Mesenchymal stem cell (in vitro differentiated cells and primary cell): Measurements from ENCODE around the gene SLC16A10.

Experiments used
- DNase-seq: peaks from one replicate; pipeline ENCODE4 v3.0.0-alpha.2; 2013
- H2AFZ ChIP-seq: one replicate; pipeline ENCODE4 v1.6.1; 2013; ENCODE audit warnings: low read depth, mild to moderate bottlenecking, control low read depth, inconsistent platforms, low read length, moderate library complexity
- H2AK5ac ChIP-seq: 2 replicates; pipeline ENCODE4 v1.6.1; 2013; ENCODE audit warnings: low read length, moderate library complexity, mild to moderate bottlenecking, inconsistent platforms; ENCODE audit not compliant: severe bottlenecking
- H2BK120ac ChIP-seq: one replicate; pipeline ENCODE4 v1.6.1; 2013; ENCODE audit warnings: low read depth, mild to moderate bottlenecking, inconsistent platforms, low read length, moderate library complexity
- H2BK12ac ChIP-seq, 2 experiments: one replicate each; pipeline ENCODE4 v1.6.1; 2013; ENCODE audit warnings: inconsistent platforms in 2 of 2, low read length in 2 of 2, mild to moderate bottlenecking in 2 of 2, moderate library complexity in 2 of 2, control low read depth in 1 of 2
- H2BK15ac ChIP-seq: one replicate; pipeline ENCODE4 v1.6.1; 2013; ENCODE audit warnings: mild to moderate bottlenecking, low read depth, inconsistent platforms; ENCODE audit not compliant: poor library complexity, severe bottlenecking
- H2BK5ac ChIP-seq: 2 replicates; pipeline ENCODE4 v1.6.1; 2013; ENCODE audit warnings: low read depth, mild to moderate bottlenecking, low read length, control low read depth, inconsistent platforms; ENCODE audit not compliant: poor library complexity, severe bottlenecking
- H3K14ac ChIP-seq, 2 experiments: one replicate each; pipeline ENCODE4 v1.6.1; 2013; ENCODE audit warnings: inconsistent platforms in 2 of 2, low read length in 2 of 2, control low read depth in 1 of 2, mild to moderate bottlenecking in 1 of 2, moderate library complexity in 1 of 2
- H3K18ac ChIP-seq, 2 experiments: one replicate each; pipeline ENCODE4 v1.6.1; 2013; ENCODE audit warnings: inconsistent platforms in 2 of 2, low read length in 2 of 2, control low read depth in 1 of 2, low read depth in 1 of 2, mild to moderate bottlenecking in 1 of 2
- H3K23ac ChIP-seq, 2 experiments: one replicate each; pipeline ENCODE4 v1.6.1; 2013; ENCODE audit warnings: inconsistent platforms in 2 of 2, low read length in 2 of 2, mild to moderate bottlenecking in 2 of 2, moderate library complexity in 2 of 2, control low read depth in 1 of 2
- H3K27ac ChIP-seq: 2 replicates; pipeline ENCODE4 v1.5.1; 2013; ENCODE audit warnings: mild to moderate bottlenecking, moderate library complexity, low read length, control low read depth, inconsistent platforms; ENCODE audit not compliant: poor library complexity, severe bottlenecking
- H3K27me3 ChIP-seq, 2 experiments: 2 replicates each; pipeline versions ENCODE4 v1.6.1 to v1.7.0; 2013; ENCODE audit warnings: low read length in 2 of 2, mild to moderate bottlenecking in 2 of 2, moderate library complexity in 2 of 2, control low read depth in 1 of 2, inconsistent platforms in 1 of 2; ENCODE audit not compliant: control insufficient read depth in 1 of 2, insufficient read depth in 1 of 2
- H3K36me3 ChIP-seq, 2 experiments: 2 replicates each; pipeline versions ENCODE4 v1.6.1 to v1.7.0; 2013; ENCODE audit warnings: low read length in 2 of 2, control low read depth in 1 of 2, inconsistent platforms in 1 of 2, low read depth in 1 of 2, mild to moderate bottlenecking in 1 of 2; ENCODE audit not compliant: insufficient read depth in 2 of 2, control insufficient read depth in 1 of 2
- H3K4ac ChIP-seq, 2 experiments: one replicate each; pipeline ENCODE4 v1.6.1; 2013; ENCODE audit warnings: inconsistent platforms in 2 of 2, low read length in 2 of 2, mild to moderate bottlenecking in 2 of 2, moderate library complexity in 2 of 2, control low read depth in 1 of 2, low read depth in 1 of 2
- H3K4me1 ChIP-seq: 2 replicates; pipeline ENCODE4 v1.6.1; 2013; ENCODE audit warnings: low read depth, low read length, control low read depth; ENCODE audit not compliant: control insufficient read depth, insufficient read depth
- H3K4me2 ChIP-seq: 2 replicates; pipeline ENCODE4 v1.6.1; 2013; ENCODE audit warnings: low read length, mild to moderate bottlenecking, inconsistent platforms; ENCODE audit not compliant: poor library complexity, severe bottlenecking
- H3K4me3 ChIP-seq, 2 experiments: 2 replicates each; pipeline versions ENCODE4 v1.5.1 to v1.7.0; 2013; ENCODE audit warnings: low read length in 2 of 2, mild to moderate bottlenecking in 2 of 2, control low read depth in 1 of 2, low read depth in 1 of 2; ENCODE audit not compliant: insufficient read depth in 1 of 2
- H3K79me1 ChIP-seq: replicated peaks from 2 replicates; pipeline ENCODE4 v1.6.1; 2013; ENCODE audit warnings: mild to moderate bottlenecking, control low read depth, low read length, inconsistent platforms; ENCODE audit not compliant: poor library complexity, severe bottlenecking
- H3K9ac ChIP-seq: 2 replicates; pipeline ENCODE4 v1.7.0; 2013; ENCODE audit warnings: mild to moderate bottlenecking, low read length, moderate library complexity
- H3K9me3 ChIP-seq: 2 replicates; pipeline ENCODE4 v1.7.0; 2013; ENCODE audit warnings: mild to moderate bottlenecking, low read length; ENCODE audit not compliant: control insufficient read depth
- H4K8ac ChIP-seq: one replicate; pipeline ENCODE4 v1.6.1; 2013; ENCODE audit warnings: inconsistent platforms, mild to moderate bottlenecking, low read length, moderate library complexity
- H4K91ac ChIP-seq: one replicate; pipeline ENCODE4 v1.6.1; 2013; ENCODE audit warnings: mild to moderate bottlenecking, low read length, inconsistent platforms
- WGBS: methylation state at CpG from one replicate; pipeline ENCODE4 v1.1.7; 2013; ENCODE audit warnings: mixed read lengths; 5-methylcytosine and 5-hydroxymethylcytosine counted together

The SLC16A10 gene

DNA sequence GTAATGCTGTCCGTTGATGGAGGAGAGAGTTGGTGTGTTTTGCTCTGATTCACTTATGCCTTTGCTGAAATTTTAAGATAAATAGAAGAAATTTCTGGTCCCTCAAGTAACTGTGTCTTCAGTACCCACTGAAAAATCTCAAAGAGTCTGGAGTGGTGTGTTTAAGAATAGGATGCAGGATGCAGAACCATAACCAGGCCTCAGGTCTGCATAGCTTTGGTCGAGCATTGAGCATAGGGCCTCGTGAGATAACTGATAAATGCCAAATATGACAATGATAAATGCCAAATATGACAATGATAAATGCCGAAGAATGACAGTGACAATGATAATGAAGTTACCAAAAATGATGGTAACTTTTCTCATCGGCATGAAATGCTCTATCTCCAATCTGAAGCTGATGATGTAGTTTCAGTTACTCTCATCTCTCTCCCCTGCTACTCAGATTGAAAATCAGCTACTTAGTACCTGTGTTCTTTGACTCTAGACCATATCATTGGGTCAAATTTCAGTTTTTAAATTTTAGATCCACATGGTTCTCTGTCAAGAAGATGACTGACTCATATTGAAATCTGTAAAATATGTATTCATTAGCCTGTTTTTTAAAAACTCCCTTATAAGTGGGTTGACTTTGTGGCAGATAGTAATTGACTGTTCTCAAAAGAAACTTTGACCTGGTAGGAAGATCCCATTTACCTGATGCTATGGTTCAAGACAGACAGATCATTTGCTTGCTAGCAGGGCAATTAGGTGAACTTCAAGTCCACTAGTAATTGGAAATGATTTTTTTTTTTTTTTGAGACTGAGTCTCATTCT lies 96.6 kb downstream of the SLC16A10 start:
- Histone ChIP-seq H3K4ac (no peak overlapping the region), H3K23ac (no peak overlapping the region), H3K9me3 (no peaks in the 10 kb centered on the region), H2BK120ac (no peak overlapping the region), H2AFZ (no peak overlapping the region), H3K79me1 (no peaks in the 10 kb centered on the region), H4K8ac (no peak overlapping the region), H2BK12ac (no peak overlapping the region), H2BK5ac (no peak overlapping the region), H3K4me2 (no peak overlapping the region), H3K27me3 (peaks cover 0 to 7% of the 10 kb centered on the region in 2 experiments), H3K27ac (no peak overlapping the region), H3K4me3 (no peak overlapping the region), H3K14ac (no peak overlapping the region), H4K91ac (no peak overlapping the region), H3K4me1 (peaks cover 2% of the 10 kb centered on the region), H3K9ac (no peak overlapping the region), H2AK5ac (no peak overlapping the region), H3K36me3 (no peaks in the 10 kb centered on the region), H2BK15ac (no peak overlapping the region), H3K18ac (no peak overlapping the region)
- 66% methylated on average over 4 of the region's 5 CpGs for WGBS
- no peak for DNase-seq

DNA sequence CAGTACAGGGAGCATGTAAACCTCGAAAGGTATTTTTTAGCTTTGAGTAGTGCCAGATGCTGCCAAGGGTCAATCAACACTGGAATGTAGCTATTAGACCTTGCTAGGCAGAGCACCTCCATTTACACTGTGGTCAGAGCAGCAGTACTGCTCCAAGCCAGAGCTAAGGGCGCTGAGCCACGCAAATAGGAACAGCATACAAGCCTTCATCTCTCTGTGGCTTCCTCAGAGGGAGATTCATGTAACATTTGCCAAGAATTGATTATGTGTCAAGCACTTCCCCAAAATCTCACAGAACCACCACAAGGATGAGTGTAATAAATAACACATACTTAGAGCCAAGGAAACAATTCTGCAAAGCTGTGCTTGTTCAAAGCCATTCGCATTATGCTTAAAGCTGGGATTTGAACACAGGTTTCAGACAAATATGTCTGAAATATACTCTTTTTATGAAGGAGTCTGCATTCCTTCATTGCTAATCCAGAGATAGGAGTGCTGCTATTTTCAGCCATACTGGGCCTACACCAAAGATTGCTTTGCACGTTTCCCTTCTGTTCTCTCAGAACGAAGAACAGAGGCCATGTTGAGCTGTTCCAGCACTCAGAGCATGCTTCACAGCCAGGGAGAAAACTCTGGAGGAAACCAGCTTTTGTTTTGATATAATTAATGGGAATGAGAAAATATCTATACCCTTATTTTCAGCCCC lies 97.7 kb downstream of the SLC16A10 start:
- no peak for DNase-seq
- Histone ChIP-seq H2BK120ac (no peak overlapping the region), H3K27me3 (peaks cover 0 to 7% of the 10 kb centered on the region in 2 experiments), H2BK15ac (no peak overlapping the region), H2AK5ac (no peak overlapping the region), H3K9ac (no peak overlapping the region), H3K23ac (no peak overlapping the region), H3K4me2 (no peak overlapping the region), H3K4me3 (no peak overlapping the region), H3K27ac (no peak overlapping the region), H3K79me1 (no peaks in the 10 kb centered on the region), H3K14ac (no peak overlapping the region), H3K18ac (no peak overlapping the region), H3K9me3 (no peaks in the 10 kb centered on the region), H4K8ac (no peak overlapping the region), H3K4me1 (peaks cover 2% of the 10 kb centered on the region), H3K4ac (no peak overlapping the region), H2BK5ac (no peak overlapping the region), H2BK12ac (no peak overlapping the region), H3K36me3 (no peaks in the 10 kb centered on the region), H2AFZ (no peak overlapping the region), H4K91ac (no peak overlapping the region)
- WGBS, result 89% methylated on average over 6 of the region's 6 CpGs

DNA sequence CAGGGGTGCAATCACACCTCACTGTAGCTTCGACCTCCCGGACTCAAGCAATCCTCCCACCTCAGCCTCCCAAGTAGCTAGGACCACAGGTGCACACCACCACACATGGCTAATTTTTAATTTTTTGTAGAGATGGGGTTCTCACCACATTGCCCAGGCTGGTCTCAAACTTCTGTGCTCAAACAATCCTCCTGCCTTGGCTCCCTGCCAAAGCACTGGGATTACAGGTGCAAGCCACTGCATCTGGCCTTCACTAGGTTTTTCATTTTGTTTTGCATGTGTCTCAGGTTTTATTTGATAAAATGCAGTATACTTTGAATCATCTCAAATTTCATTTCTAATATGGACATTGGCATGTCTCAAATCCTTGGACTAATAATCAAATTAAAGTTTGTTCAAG lies 98.7 kb downstream of the SLC16A10 start:
- Histone ChIP-seq H3K4me3 (no peak overlapping the region), H2AFZ (no peak overlapping the region), H4K91ac (no peak overlapping the region), H2BK15ac (no peak overlapping the region), H3K9ac (no peak overlapping the region), H2BK5ac (no peak overlapping the region), H2BK12ac (no peak overlapping the region), H3K4me2 (no peak overlapping the region), H3K4me1 (peaks cover 2% of the 10 kb centered on the region), H2AK5ac (no peak overlapping the region), H3K14ac (no peak overlapping the region), H2BK120ac (no peak overlapping the region), H4K8ac (no peak overlapping the region), H3K18ac (no peak overlapping the region), H3K27me3 (peaks cover 0 to 7% of the 10 kb centered on the region in 2 experiments), H3K9me3 (no peaks in the 10 kb centered on the region), H3K36me3 (no peaks in the 10 kb centered on the region), H3K79me1 (no peaks in the 10 kb centered on the region), H3K27ac (no peak overlapping the region), H3K23ac (no peak overlapping the region), H3K4ac (no peak overlapping the region)
- DNase-seq, result no peak
- 100% methylated on average over 2 of the region's 2 CpGs for WGBS

DNA sequence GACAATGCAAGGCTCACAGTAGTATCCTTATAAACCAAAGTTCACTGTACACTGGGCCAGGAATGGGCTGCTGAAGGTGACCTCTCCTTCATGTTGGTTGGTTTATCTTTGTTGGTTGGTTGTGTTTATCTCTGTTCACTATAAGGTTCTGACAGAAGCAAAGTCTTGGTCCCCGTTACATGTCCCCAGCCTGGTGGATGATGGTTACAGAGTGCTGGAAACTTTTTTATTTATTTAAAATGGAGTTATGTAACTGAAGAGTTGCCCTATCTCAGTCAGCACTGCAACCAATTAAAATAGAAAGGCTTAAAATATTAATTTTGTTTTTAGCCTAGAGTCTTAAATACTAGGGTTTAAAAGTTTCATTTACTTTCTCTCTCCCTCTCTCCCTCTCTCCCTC lies 100.6 kb downstream of the SLC16A10 start:
- no peaks in the 10 kb centered on the region for H3K9me3 ChIP-seq
- H3K4me2 ChIP-seq, result no peak overlapping the region
- no peak overlapping the region for H2BK12ac ChIP-seq
- H2BK15ac ChIP-seq, result no peak overlapping the region
- no peak overlapping the region for H3K4ac ChIP-seq
- H3K36me3 ChIP-seq, result no peaks in the 10 kb centered on the region
- no peak overlapping the region for H2BK120ac ChIP-seq
- no peak overlapping the region for H2AK5ac ChIP-seq
- H2BK5ac ChIP-seq, result no peak overlapping the region
- no peak overlapping the region for H3K18ac ChIP-seq
- peaks cover 0 to 7% of the 10 kb centered on the region in 2 experiments for H3K27me3 ChIP-seq
- no CpG with 5 or more reads among the region's 1 CpG for WGBS
- H3K27ac ChIP-seq, result no peak overlapping the region
- no peak overlapping the region for H4K8ac ChIP-seq
- H4K91ac ChIP-seq, result no peak overlapping the region
- H3K14ac ChIP-seq, result no peak overlapping the region
- H3K4me3 ChIP-seq, result no peak overlapping the region
- no peak for DNase-seq
- H3K79me1 ChIP-seq, result no peaks in the 10 kb centered on the region
- no peak overlapping the region for H3K23ac ChIP-seq
- no peak overlapping the region for H2AFZ ChIP-seq
- H3K9ac ChIP-seq, result no peak overlapping the region
- peaks cover 2% of the 10 kb centered on the region for H3K4me1 ChIP-seq
